ENCODE measurements around the gene SLC26A11.

GRCh38 chr17:80248894-80249710 lies 28.9 kb downstream of the SLC26A11 start:
- TF ChIP-seq CTCF (IDR thresholded peaks at IDR 0.05; ENCODE audit: insufficient read depth, low read length) (no peak), POLR2AphosphoS5 (IDR thresholded peaks at IDR 0.05; ENCODE audit: low read depth) (no peak), REST (IDR thresholded peaks at IDR 0.05; ENCODE audit: insufficient replicate concordance, low read depth) (no peak)
